Subcutaneous abdominal adipose tissue (tissue), 5 donors: ENCODE results near the gene ANKRD11.

Experiments
- H3K27ac ChIP-seq: one replicate; pipeline ENCODE4 v1.7.0; 2013; ENCODE audit warnings: low read depth, mild to moderate bottlenecking, inconsistent platforms, low read length, moderate library complexity
- H3K27me3 ChIP-seq, 5 donors: one replicate each; pipeline ENCODE4 v1.7.0; 2013; ENCODE audit warnings: low read length in 5 of 5, inconsistent platforms in 1 of 5; ENCODE audit not compliant: control insufficient read depth in 5 of 5, insufficient read depth in 4 of 5
- H3K36me3 ChIP-seq, 5 donors: one replicate each; pipeline ENCODE4 v1.7.0; 2013; ENCODE audit warnings: low read length in 5 of 5; ENCODE audit not compliant: control insufficient read depth in 5 of 5, insufficient read depth in 5 of 5
- H3K4me1 ChIP-seq, 5 donors: one replicate each; pipeline ENCODE4 v1.7.0; 2013; ENCODE audit warnings: low read length in 5 of 5, mild to moderate bottlenecking in 3 of 5, moderate library complexity in 1 of 5; ENCODE audit not compliant: control insufficient read depth in 5 of 5, insufficient read depth in 5 of 5
- H3K4me3 ChIP-seq, 5 donors: one replicate each; pipeline ENCODE4 v1.7.0; 2013; ENCODE audit warnings: low read length in 5 of 5, low read depth in 1 of 5
- H3K9ac ChIP-seq, 5 donors: one replicate each; pipeline ENCODE4 v1.7.0; 2013; ENCODE audit warnings: low read length in 5 of 5, mild to moderate bottlenecking in 4 of 5, moderate library complexity in 3 of 5
- H3K9me3 ChIP-seq, 5 donors: one replicate each; pipeline ENCODE4 v1.7.0; 2013; ENCODE audit warnings: low read length in 5 of 5; ENCODE audit not compliant: control insufficient read depth in 5 of 5
- donor health status: healthy.
- donor health status: healthy.
- donor health status: healthy.
- donor health status: healthy.
- donor health status: healthy.

The ANKRD11 gene

DNA sequence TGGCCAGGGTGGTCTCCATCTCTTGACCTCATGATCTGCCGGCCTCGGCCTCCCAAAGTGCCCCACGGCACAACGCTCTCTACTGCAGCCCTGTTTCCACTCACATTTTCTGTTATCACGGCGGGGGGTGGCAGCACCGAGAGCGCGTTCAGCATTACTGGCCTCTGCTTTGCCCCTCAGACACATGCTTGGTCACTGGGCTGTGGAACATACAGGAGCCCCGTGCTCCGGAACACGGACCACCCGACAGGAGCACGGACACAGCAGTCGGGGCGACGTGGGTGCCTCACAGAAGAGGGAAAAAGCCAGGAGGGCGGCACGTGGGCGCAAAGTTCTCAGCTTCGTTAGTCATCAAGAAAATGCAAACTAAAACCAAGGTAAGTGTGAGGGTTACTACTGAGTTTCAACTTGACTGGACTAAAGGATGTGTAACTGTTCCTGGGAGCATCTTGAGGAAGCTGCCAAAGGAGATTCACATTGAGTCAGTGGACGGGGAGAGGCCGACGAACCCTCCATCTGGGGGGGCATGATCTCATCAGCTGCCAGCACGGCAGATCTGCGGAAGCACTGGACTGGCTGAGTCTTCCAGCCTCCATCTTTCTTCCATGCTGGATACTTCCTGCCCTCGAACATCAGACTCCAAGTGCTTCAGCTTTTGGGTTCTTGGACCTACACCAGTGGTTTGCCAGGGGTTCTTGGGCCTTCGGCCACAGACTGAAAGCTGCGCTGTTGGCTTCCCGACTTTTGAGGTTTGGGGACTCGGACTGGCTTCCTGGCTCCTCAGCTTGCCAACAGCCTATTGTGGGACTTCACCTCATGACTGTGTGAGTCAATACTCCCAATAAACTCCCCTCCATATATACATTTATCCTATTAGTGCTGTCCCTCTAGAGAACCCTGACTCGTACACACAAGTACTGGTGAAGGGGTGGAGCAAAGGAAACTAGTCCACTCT is 166.0 kb downstream of the ANKRD11 start:
- H3K36me3 ChIP-seq: no peaks in the 10 kb centered on the region
- no peaks in the 10 kb centered on the region for H3K27me3 ChIP-seq
- no peak overlapping the region for H3K9ac ChIP-seq
- H3K4me1 ChIP-seq: peaks cover 22 to 76% (median 63%) of the 10 kb centered on the region in 5 donors
- no peak overlapping the region for H3K4me3 ChIP-seq
- H3K9me3 ChIP-seq: no peaks in the 10 kb centered on the region
- peak overlapping the region; percentile 66 for H3K27ac ChIP-seq

DNA sequence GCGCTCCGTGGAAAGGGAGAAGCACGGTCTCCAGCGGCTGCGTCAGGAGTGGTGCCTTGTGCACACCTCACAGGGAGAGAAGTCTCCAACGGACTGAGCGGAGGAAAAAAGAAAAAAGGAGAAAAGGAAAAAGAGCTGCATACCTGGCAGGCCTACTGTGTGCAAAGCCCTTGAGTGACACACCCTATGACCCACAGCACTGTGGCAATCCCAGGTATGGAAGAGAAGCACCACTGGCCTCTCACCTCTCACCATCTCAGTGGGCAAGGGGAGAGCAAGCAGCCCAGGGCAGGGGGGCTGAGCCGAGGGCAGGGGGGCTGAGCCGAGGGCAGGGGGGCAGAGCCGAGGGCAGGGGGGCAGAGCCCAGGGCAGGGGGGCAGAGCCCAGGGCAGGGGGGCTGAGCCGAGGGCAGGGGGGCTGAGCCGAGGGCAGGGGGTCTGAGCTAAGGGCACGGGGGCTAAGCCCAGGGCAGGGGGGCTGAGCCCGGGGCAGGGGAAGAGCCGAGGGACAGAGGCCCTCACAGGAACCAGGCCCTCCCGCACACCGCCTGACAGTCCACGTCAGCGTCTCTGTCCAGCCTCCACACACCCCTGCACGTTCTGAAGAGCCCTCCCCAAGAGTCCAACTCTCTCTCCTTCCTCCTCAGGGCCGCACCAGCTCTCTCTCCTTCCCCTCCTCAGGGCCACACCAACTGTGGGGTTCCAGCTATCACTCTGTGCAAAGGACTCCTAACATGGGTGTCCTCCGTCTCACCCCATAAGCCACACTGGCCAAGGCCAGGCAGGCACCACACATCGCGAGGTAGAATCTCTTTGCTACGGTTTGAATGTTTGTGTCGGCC is 167.0 kb downstream of the ANKRD11 start:
- Histone ChIP-seq H3K9ac (no peak overlapping the region), H3K27me3 (no peaks in the 10 kb centered on the region), H3K36me3 (no peaks in the 10 kb centered on the region), H3K9me3 (no peaks in the 10 kb centered on the region), H3K4me1 (peaks cover 20 to 81% (median 64%) of the 10 kb centered on the region in 5 donors), H3K4me3 (no peak overlapping the region), H3K27ac (no peak overlapping the region)

DNA sequence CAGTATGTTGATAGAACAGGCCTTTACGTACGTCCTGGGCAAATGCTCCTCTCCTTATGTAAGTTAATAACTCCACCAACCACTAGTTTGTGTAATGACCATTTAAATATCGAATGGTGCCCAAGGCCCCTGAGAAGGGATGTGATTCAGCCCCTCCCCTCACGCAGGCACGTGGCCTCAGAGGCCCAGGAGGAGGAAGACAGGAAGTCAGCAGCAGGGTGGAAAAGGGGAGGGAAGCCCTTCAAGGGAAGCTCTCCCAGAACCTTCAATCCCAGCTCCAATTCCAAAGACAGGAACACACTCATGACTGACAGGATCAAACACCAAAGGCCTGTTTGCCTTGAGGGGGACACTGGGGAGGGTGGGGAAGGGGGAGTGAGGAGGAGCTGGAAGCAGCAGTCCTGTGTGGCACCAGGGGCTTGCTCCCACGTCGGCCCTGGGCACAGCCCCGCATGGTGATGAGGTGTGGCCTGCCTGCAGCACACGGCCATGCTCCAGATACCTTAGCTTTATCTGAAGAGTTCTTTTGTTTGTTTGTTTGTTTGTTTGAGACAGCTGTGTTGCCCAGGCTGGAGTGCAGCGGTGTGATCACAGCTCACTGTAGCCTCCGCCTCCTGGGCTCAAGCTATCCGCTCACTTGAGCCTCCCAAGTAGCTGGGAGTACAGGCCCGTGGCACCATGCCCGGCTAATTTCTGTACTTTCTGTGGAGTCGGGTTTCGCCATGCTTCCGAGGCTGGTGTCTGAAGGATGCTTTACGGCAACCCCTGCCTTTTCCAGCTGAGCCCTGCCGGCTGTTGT is 167.8 kb downstream of the ANKRD11 start:
- Histone ChIP-seq H3K4me1 (peaks cover 20 to 89% (median 73%) of the 10 kb centered on the region in 5 donors), H3K27ac (no peak overlapping the region), H3K9ac (no peak overlapping the region), H3K4me3 (no peak overlapping the region), H3K36me3 (no peaks in the 10 kb centered on the region), H3K27me3 (no peaks in the 10 kb centered on the region), H3K9me3 (no peaks in the 10 kb centered on the region)

DNA sequence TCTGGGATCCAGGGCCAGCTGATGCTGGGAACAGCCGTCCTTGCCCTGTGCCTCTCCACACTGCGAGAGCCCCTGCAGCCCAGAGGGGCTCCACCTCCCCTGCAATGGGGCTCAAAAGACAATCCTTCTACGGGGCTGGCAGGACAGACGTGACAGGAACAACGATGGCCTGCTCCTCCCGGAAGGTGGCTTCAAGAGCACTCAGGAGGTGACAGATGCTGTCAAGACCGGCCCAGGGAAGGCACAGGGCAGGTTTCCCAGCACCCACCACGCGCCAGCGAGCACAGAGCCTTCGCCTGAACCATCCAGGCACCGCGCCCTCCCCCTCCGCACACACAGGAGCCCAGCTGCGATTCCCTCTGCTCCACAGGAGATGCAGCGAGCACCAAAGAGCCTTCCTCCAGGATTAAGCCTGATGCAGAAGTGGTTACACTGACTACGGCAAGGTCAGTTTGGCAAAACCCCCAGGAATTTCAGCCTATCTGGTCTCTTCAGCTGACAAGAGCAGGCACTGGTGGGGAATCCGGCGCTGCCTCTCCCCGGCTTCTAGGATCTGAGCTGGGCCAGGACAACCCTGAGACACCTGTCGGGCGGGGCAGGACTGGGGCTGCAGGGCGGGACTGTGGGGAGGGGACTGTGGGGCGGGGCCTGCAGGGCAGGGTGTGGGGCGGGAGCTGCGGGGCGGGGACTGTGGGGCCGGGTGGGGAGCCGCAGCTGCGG is 169.4 kb downstream of the ANKRD11 start:
- Histone ChIP-seq H3K4me3 (peak overlapping the region in 3 of 5 donors; percentile 3 to 41 (median 27)), H3K9ac (peak overlapping the region in 2 of 5 donors; percentile 11 to 39), H3K4me1 (peaks cover 29 to 95% (median 75%) of the 10 kb centered on the region in 5 donors)

DNA sequence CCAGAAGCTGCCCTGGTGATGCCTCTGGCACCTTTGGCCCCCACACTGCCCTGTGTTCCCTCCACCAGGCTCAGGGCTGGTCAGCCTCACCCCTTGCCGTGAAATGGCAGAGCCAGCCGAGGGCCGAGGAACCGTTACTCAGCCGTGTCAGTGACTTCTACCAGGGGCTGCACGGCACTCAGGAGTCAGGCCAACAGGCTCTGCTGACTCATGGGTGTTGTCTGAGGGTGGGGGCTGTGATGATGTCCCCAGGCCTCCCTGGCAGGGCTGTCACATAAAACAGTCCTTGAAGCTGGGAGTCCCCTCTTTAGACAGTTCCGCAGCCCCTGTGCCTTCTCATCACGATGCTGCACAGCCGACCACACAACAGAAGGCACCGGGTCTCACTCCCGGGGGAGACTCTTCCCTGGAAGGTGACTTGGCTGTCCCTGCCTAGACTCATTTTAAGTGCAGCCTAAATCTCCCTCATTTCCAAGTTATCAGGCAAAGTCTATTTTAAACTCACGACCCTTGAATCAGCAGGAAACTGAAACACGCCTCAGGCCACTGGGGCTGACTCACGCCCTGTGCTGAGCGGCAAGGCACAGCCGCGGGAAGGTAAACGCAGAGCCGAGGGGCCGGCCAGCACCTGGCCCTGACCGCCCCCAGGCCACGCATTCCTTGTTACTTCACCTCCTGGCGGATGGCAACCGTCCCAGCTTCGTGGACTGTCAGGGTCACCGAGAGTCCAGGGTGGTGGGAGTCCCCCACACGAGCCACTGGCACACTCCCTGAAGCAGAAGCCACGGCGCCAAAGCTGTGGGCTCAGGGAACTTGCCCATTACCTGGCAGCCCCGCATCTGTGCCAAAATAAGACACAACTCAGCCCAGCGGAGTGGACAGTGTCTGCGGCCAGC is 170.2 kb downstream of the ANKRD11 start:
- Histone ChIP-seq H3K4me1 (peaks cover 26 to 95% (median 75%) of the 10 kb centered on the region in 5 donors), H3K27me3 (no peaks in the 10 kb centered on the region), H3K4me3 (peak overlapping the region; percentile 3 to 41 (median 27)), H3K9ac (peak overlapping the region in 2 of 5 donors; percentile 6 to 39), H3K27ac (peak overlapping the region; percentile 23), H3K9me3 (no peaks in the 10 kb centered on the region), H3K36me3 (peaks cover 0 to 6% (median 3%) of the 10 kb centered on the region in 5 donors)

More for the DNA sequence above, 169.4 kb downstream of the ANKRD11 start:
- Histone ChIP-seq H3K27me3 (no peaks in the 10 kb centered on the region), H3K36me3 (peaks cover 0 to 3% (median 0%) of the 10 kb centered on the region in 5 donors), H3K9me3 (no peaks in the 10 kb centered on the region), H3K27ac (peak overlapping the region; percentile 23)

DNA sequence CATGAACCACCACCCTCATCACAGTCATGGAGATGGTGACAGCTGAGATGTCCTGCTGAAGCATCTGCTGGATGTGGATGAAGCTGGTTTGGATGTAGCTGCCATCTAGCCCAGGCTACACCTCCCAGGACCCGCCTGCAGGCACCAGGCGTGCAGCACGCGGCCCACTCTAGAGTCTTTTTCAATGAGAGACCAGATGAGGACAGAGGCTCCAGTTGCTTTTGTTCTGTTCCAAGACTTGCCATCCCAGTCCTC is 170.8 kb downstream of the ANKRD11 start:
- Histone ChIP-seq H3K4me1 (peaks cover 25 to 95% (median 75%) of the 10 kb centered on the region in 5 donors), H3K9me3 (no peaks in the 10 kb centered on the region), H3K36me3 (peaks cover 0 to 12% (median 3%) of the 10 kb centered on the region in 5 donors), H3K4me3 (peak overlapping the region in 1 of 5 donors; percentile 41), H3K9ac (peak overlapping the region in 1 of 5 donors; percentile 6), H3K27me3 (no peaks in the 10 kb centered on the region), H3K27ac (peak overlapping the region; percentile 23)

DNA sequence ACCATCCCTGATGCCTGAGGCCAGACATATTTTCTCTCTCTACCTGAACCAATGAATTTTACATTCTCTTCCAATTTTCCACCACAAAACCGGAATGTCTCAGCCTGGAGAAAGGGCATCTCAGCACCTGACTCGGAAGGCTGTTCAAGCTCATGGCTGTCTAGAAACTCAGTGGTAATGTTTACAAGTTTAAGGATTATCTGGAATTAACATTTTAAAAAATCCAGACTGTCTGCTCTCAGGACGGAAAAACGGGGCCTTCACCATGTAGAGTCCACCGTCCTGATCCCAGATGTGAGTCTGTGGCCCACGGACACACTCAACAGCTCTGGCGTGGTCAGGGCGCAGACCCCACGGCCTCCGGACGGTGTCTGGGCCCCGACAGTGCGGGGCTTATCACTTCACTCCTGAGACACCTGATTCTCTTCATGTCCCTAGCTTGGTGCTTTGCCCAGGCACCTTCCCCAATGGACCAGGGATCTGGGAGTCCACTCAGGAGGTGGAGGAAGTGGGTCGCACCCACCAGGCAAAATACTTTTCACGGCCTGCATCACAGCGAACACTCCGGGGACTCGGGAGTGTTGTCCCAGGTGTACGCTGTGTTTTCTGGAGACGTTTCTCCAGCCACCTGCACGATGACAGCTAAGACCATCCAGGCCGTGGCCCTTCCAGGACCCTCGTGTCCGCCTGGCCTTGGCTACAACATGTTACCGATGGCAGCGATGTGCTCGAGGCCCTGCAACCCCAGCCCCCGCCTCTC is 171.3 kb downstream of the ANKRD11 start:
- Histone ChIP-seq H3K9ac (peak overlapping the region in 1 of 5 donors; percentile 6), H3K36me3 (peaks cover 0 to 14% (median 3%) of the 10 kb centered on the region in 5 donors), H3K4me1 (peaks cover 25 to 95% (median 71%) of the 10 kb centered on the region in 5 donors), H3K9me3 (no peaks in the 10 kb centered on the region), H3K27me3 (no peaks in the 10 kb centered on the region), H3K4me3 (no peak overlapping the region), H3K27ac (peak overlapping the region; percentile 23)

DNA sequence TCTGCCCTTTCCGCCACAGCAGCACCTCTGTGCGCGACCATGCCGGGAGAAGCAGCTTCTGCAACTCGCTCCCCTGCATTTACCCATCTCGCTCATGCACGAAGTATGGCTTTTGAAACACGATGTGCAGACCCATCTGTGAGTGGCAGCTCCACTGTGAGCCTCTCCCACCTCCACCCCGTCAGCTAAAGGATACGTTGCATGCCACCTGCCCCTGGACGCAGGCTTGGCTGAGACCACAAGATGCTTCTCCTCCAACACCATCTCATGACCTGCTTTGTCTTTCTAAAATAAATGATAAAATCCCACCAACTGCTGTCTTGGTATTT is 172.0 kb downstream of the ANKRD11 start:
- no peak overlapping the region for H3K27ac ChIP-seq
- peaks cover 26 to 95% (median 69%) of the 10 kb centered on the region in 5 donors for H3K4me1 ChIP-seq
- peaks cover 0 to 16% (median 3%) of the 10 kb centered on the region in 5 donors for H3K36me3 ChIP-seq
- H3K9me3 ChIP-seq: no peaks in the 10 kb centered on the region
- no peak overlapping the region for H3K9ac ChIP-seq
- no peaks in the 10 kb centered on the region for H3K27me3 ChIP-seq
- H3K4me3 ChIP-seq: no peak overlapping the region
